GM10266 (cell line): ENCODE results near the gene KCTD6.

ENCODE experiments used
- DNase-seq: peaks from one replicate; pipeline ENCODE4 v3.0.0; 2012; ENCODE audit errors: extremely low spot score
- CTCF ChIP-seq: IDR thresholded peaks from 2 replicates; pipeline ENCODE4 v1.5.1; 2012; ENCODE audit warnings: mild to moderate bottlenecking, low read depth; ENCODE audit not compliant: control insufficient read depth, insufficient read depth; ENCODE audit errors: missing control alignments

Gene KCTD6

DNA sequence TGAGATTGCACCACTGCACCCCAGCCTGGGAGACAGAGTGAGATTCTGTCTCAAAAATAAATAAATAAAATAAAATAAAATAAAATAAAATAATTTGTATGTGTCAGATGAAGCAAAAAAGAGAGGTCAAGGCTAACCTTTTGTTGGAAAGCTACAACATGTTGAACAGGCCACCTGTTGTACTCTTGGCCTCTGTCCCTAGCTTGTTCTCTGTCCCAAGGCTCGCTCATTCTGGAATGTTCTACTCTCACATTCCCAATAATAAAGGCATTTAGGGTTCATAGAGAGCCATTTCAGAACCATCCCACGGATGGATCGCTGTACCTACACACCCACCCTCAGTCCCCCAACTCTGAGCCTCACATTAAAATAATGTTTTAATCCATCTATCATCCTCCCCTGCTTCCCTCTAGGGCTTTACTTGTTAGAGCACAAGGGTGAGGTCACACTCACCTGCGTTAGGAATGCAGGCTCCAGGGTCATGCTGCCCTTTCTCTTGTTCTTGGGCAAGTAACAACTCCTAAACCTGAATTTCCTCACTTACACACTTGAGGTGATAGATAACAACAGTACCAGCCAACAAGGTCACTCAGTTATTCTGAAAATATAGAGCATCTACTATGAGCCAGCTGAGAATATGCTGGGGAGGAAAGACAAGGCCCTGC lies 24.9 kb upstream of the KCTD6 start:
- no peak for DNase-seq

DNA sequence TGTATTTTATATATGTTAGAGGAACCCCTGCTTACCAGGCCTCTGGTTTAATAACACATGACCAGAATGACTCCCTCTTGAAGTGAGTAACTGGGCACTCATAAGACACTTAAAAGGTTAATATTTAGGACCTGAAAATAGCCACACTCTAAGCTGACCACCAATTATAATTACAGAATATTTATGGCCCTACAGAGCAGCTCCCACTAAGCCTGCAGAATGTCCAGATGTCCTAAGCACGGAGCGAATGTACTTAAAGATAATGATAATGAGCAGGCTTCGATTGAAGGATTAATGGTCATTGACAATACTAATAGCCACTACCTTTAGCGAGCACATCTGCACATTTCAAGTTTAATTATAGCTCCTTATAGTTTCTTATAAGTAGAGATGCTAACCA lies 22.8 kb upstream of the KCTD6 start:
- TF ChIP-seq CTCF, result no peak
- DNase-seq, result no peak

More for the DNA sequence above, 24.9 kb upstream of the KCTD6 start:
- TF ChIP-seq CTCF, result no peak

DNA sequence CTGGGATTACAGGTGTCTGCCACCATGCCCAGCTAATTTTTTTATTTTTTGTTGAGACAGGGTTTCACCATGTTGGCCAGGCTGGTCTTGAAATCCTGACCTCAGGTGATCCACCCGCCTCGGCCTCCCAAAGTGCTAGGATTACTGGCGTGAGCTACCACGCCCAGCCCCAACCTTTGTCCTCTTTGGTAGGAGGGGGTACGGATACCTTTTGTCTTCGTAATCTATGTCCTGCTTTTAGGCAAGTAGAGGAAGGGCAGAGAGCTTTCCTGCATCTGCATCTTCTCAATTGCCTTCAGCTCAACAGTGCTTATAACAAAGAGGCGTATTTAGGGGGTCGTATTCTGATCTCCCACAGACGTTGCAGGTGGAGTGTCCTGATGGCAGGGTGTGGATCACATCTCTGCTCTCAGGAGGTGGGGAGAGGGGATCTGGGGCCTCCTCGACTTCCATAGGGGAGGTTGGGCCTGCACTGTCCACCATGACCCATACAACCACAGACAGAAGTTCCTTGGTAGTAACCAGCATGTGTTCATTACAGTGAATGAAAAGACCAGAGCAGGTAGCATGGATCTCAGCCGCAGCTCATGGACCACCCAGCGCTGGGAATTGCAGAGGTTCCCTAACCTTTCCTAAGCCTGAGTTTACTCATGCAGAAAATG lies 21.4 kb upstream of the KCTD6 start:
- no peak for DNase-seq
- TF ChIP-seq CTCF, result no peak

- DNase-seq, result no peak
- TF ChIP-seq CTCF, result no peak
Observed at GRCh38 chr3:58471025-58471887, 20.6 kb upstream of the KCTD6 start.

GRCh38 chr3:58473275-58473674 lies 18.6 kb upstream of the KCTD6 start:
- TF ChIP-seq CTCF, result no peak
- DNase-seq, result no peak

DNA sequence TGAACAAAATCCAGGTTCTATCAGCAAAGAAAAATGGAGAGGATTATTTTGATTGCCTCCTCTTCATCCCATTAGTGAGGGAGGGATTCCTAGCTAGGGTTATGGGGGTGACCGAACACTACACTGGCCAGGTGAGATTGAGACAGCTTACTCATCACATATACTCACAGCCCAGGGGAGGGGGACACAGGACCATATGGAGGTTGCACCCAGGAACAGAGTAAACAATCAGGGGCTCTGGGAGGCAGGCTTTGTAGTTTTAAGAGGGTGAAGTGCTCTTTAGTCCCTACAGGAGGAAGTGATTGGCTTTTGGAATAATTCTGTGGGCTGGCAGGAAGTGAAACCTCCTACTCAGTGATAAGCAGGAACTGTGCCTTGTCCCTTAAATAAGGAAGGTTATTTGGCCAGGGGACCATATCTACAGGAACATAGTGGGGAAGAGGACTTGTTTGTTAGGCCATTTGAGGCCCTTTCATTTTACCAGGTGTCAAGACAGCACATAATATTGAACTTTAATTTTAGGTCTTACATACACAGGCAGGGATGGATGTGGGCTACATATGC lies 17.5 kb upstream of the KCTD6 start:
- no peak for DNase-seq
- no peak for TF ChIP-seq CTCF

GRCh38 chr3:58474967-58475578 lies 16.8 kb upstream of the KCTD6 start:
- no peak for DNase-seq
- TF ChIP-seq CTCF, result no peak
